ENCODE measurements around the gene CYSTM1. TPM values are rescaled to one million over a fixed set of nuclear protein-coding genes. Genes with fewer than 3 reads are reported as not detected.
A peak's percentile ranks its signal among the peaks of the same experiment; 100 is the strongest.

CYSTM1 gene
- total and polyA plus RNA-seq, 2 experiments from 2014 or later: 16.0 to 42.3 TPM

DNA sequence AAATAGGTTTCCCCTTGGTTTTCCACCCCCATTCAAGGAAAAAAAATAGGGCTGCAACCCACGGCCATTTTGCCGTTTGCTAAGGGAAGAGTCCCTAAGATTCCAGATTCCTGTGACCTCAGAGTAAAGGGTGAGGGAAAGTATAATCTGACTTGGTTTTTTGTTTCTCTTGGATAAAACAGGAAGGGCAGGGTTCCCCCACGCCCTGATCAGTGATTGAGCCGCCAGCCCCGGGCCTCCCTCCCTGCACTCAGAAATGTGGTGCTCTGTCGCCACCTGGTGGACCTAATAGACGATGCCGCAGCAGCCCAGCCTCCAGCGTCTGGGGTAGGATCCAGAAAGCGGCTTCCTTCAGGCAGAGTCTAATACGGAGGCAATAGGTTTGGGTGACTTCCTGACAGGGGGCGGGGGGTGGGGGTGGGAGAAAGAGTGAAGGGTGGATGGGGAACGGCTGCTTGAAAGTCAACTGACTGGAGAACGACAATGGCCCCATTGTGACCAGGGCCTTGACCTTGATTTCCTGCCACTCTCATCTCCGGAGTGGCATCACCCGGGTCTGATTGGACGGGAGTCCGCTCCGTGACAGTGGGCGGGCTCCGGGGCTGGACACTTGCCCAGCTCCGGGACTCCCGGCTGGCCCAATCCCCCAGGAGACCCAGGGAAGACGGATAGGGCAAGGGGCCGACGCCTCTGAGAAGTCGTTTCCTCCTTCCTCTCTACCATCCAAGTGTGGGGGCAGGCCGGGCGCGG lies 17.8 kb upstream of the CYSTM1 start:
- Histone ChIP-seq H2AFZ (peak overlapping the region; percentile 92), H3K4me3 (peak overlapping the region; percentile 70), H3F3A (ENCODE audit: insufficient read depth) (no peaks in the 10 kb centered on the region), H3K27ac (no peak overlapping the region), H3K36me3 (ENCODE audit: low read depth) (no peaks in the 10 kb centered on the region), H3K79me2 (ENCODE audit: insufficient read depth) (no peaks in the 10 kb centered on the region), H3K9me3 (ENCODE audit: low read depth) (no peaks in the 10 kb centered on the region), H3K9me2 (ENCODE audit: insufficient read depth) (no peaks in the 10 kb centered on the region), H4K20me1 (ENCODE audit: insufficient read depth) (no peaks in the 10 kb centered on the region), H3K4me1 (ENCODE audit: insufficient read depth) (peaks cover 5% of the 10 kb centered on the region; the same call in 1 of the 2 replicates), H3K4me2 (ENCODE audit: unreplicated experiment) (peak overlapping the region; percentile 83), H3K27me3 (replicated peaks; ENCODE audit: insufficient read depth) (no peaks in the 10 kb centered on the region), H3K9ac (peak overlapping the region; percentile 61)
- DNase-seq: peak; percentile 89
- in situ Hi-C loops (cut with MboI): loop anchor here (5.0 to 25.0 kb wide), 2 partner anchors 90 to 370 kb away; partner anchors contain the start of gene PSD2
- TF ChIP-seq EZH2 (IDR thresholded peaks at IDR 0.05; ENCODE audit: insufficient read depth, poor library complexity, severe bottlenecking) (no peak), EZH2phosphoT487 (IDR thresholded peaks at IDR 0.05; ENCODE audit: insufficient read depth, low read depth) (no peak)
- WGBS, 2 experiments (ENCODE audit: low coverage in 1 of 2, low lambda C conversion rate in 2 of 2, missing lambda C conversion rate in 2 of 2): 5 to 7% methylated on average over 27 to 30 of the region's 30 CpGs

DNA sequence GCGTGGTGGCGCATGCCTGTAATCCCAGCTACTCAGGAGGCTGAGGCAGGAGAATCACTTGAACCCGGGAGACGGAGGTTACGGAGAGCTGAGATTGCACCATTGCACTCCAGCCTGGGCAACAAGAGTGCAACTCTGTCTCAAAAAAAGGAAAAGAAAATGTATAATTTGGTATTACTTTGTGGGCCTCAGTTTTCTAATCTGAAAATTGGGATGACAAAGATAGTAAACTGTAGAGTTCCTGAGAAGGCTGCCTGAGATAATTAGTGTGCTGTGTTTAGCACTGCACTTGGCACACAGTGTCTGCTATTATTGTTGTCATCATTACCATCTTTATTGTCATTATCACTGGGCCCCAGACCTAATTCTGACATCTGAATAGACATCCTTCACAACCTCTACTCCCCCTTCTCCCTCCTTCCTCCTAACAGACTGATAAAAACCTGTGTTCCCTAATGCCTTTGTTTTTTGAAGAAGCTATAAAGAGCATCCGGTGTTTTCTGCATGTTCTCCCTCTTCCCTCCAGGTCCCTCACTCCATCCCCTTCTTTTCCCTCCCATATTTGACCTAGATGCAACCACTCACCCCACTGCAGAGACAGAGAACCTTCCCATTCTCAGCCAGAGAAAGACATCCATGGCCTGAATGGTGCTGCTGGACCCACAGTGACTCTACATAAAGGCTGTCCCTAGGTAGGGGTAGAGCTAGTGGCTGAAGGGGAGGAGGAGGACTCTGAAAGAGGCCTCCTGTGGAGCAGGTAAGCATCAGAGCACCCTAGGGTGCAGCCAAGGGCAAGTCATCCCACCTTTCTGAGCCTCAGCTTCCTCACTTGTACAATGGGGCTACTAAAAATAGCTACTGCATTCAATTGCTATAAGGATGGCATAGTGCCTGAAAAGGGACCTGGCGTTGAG lies 15.7 kb upstream of the CYSTM1 start:
- WGBS, 2 experiments (ENCODE audit: low coverage in 1 of 2, low lambda C conversion rate in 2 of 2, missing lambda C conversion rate in 2 of 2): 81 to 84% methylated on average over 7 of the region's 7 CpGs
- no peak overlapping the region for H3K4me3 ChIP-seq
- H3K4me1 ChIP-seq (ENCODE audit: insufficient read depth): peaks cover 5% of the 10 kb centered on the region; the same call in 1 of the 2 replicates
- no peaks in the 10 kb centered on the region for H4K20me1 ChIP-seq (ENCODE audit: insufficient read depth)
- H3K36me3 ChIP-seq (ENCODE audit: low read depth): no peaks in the 10 kb centered on the region
- H3K9ac ChIP-seq: no peak overlapping the region
- no peak for DNase-seq
- no peaks in the 10 kb centered on the region for H3K9me2 ChIP-seq (ENCODE audit: insufficient read depth)
- in situ Hi-C loops (cut with MboI): loop anchor here (5.0 to 25.0 kb wide), 2 partner anchors 92 to 372 kb away; partner anchors contain the start of gene PSD2
- no peak overlapping the region for H3K4me2 ChIP-seq (ENCODE audit: unreplicated experiment)
- H3K27me3 ChIP-seq (replicated peaks; ENCODE audit: insufficient read depth): no peaks in the 10 kb centered on the region
- no peak overlapping the region for H3K27ac ChIP-seq
- H3K79me2 ChIP-seq (ENCODE audit: insufficient read depth): no peaks in the 10 kb centered on the region
- TF ChIP-seq EZH2phosphoT487 (IDR thresholded peaks at IDR 0.05; ENCODE audit: insufficient read depth, low read depth) (no peak), EZH2 (IDR thresholded peaks at IDR 0.05; ENCODE audit: insufficient read depth, poor library complexity, severe bottlenecking) (no peak)
- H3K9me3 ChIP-seq (ENCODE audit: low read depth): no peaks in the 10 kb centered on the region
- no peaks in the 10 kb centered on the region for H3F3A ChIP-seq (ENCODE audit: insufficient read depth)
- no peak overlapping the region for H2AFZ ChIP-seq

- H3K9ac ChIP-seq: no peak overlapping the region
- H3K9me2 ChIP-seq (ENCODE audit: insufficient read depth): no peaks in the 10 kb centered on the region
- no peaks in the 10 kb centered on the region for H3F3A ChIP-seq (ENCODE audit: insufficient read depth)
- no peaks in the 10 kb centered on the region for H3K27me3 ChIP-seq (replicated peaks; ENCODE audit: insufficient read depth)
- in situ Hi-C loops (cut with MboI): loop anchor here (25.0 kb wide), 1 partner anchor 375 kb away; the partner anchor contains the start of gene PSD2
- no peak for DNase-seq
- H3K4me2 ChIP-seq (ENCODE audit: unreplicated experiment): no peak overlapping the region
- no peak for TF ChIP-seq EZH2 (IDR thresholded peaks at IDR 0.05; ENCODE audit: insufficient read depth, poor library complexity, severe bottlenecking)
- no peak for TF ChIP-seq EZH2phosphoT487 (IDR thresholded peaks at IDR 0.05; ENCODE audit: insufficient read depth, low read depth)
- no peaks in the 10 kb centered on the region for H3K36me3 ChIP-seq (ENCODE audit: low read depth)
- 90 to 95% methylated on average over 5 of the region's 5 CpGs for WGBS, 2 experiments (ENCODE audit: low coverage in 1 of 2, low lambda C conversion rate in 2 of 2, missing lambda C conversion rate in 2 of 2)
- no peaks in the 10 kb centered on the region for H4K20me1 ChIP-seq (ENCODE audit: insufficient read depth)
- no peak overlapping the region for H2AFZ ChIP-seq
- H3K4me1 ChIP-seq (ENCODE audit: insufficient read depth): no peaks in the 10 kb centered on the region
- no peak overlapping the region for H3K27ac ChIP-seq
- H3K79me2 ChIP-seq (ENCODE audit: insufficient read depth): no peaks in the 10 kb centered on the region
- no peak overlapping the region for H3K4me3 ChIP-seq
- no peaks in the 10 kb centered on the region for H3K9me3 ChIP-seq (ENCODE audit: low read depth)
Observed at GRCh38 chr5:140162275-140162674, 12.7 kb upstream of the CYSTM1 start.

DNA sequence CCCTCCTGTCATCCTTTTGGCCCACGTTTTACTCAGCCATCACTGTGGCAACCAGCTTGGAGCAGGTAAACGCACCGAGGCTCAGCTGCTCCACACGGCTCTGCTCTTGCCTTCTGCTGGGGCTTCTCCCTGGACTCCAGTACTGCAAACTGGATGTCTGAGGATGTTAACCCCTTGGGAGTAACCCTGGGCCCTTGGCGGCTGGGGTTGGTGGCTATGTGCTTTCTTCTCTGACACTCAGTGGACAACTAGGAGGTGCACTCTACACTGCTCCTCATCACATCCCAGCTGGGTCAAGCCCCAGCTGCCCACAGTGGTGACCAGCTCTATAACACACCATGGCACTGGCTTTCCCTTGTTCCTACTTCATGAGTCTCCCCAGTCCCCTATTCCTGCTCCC lies 12.2 kb upstream of the CYSTM1 start:
- no peaks in the 10 kb centered on the region for H3F3A ChIP-seq (ENCODE audit: insufficient read depth)
- no peaks in the 10 kb centered on the region for H3K9me3 ChIP-seq (ENCODE audit: low read depth)
- no peak for DNase-seq
- in situ Hi-C loops (cut with MboI): loop anchor here (25.0 kb wide), 1 partner anchor 375 kb away; the partner anchor contains the start of gene PSD2
- H4K20me1 ChIP-seq (ENCODE audit: insufficient read depth): no peaks in the 10 kb centered on the region
- H3K9me2 ChIP-seq (ENCODE audit: insufficient read depth): no peaks in the 10 kb centered on the region
- no peak overlapping the region for H3K9ac ChIP-seq
- H2AFZ ChIP-seq: no peak overlapping the region
- no peaks in the 10 kb centered on the region for H3K4me1 ChIP-seq (ENCODE audit: insufficient read depth)
- no peak overlapping the region for H3K27ac ChIP-seq
- no peaks in the 10 kb centered on the region for H3K36me3 ChIP-seq (ENCODE audit: low read depth)
- H3K27me3 ChIP-seq (replicated peaks; ENCODE audit: insufficient read depth): no peaks in the 10 kb centered on the region
- no peaks in the 10 kb centered on the region for H3K79me2 ChIP-seq (ENCODE audit: insufficient read depth)
- H3K4me2 ChIP-seq (ENCODE audit: unreplicated experiment): no peak overlapping the region
- TF ChIP-seq EZH2 (IDR thresholded peaks at IDR 0.05; ENCODE audit: insufficient read depth, poor library complexity, severe bottlenecking): no peak
- no peak for TF ChIP-seq EZH2phosphoT487 (IDR thresholded peaks at IDR 0.05; ENCODE audit: insufficient read depth, low read depth)
- no peak overlapping the region for H3K4me3 ChIP-seq
- 80 to 81% methylated on average over 5 of the region's 5 CpGs for WGBS, 2 experiments (ENCODE audit: low coverage in 1 of 2, low lambda C conversion rate in 2 of 2, missing lambda C conversion rate in 2 of 2)

All from GM23248 (cell line).